ENCODE measurements around the gene ZNF862. TPM values are rescaled to one million over a fixed set of nuclear protein-coding genes. Genes with fewer than 3 reads are reported as not detected.

The ZNF862 gene
- total RNA-seq, 1 experiment from 2014 or later = 5.7 TPM

DNA sequence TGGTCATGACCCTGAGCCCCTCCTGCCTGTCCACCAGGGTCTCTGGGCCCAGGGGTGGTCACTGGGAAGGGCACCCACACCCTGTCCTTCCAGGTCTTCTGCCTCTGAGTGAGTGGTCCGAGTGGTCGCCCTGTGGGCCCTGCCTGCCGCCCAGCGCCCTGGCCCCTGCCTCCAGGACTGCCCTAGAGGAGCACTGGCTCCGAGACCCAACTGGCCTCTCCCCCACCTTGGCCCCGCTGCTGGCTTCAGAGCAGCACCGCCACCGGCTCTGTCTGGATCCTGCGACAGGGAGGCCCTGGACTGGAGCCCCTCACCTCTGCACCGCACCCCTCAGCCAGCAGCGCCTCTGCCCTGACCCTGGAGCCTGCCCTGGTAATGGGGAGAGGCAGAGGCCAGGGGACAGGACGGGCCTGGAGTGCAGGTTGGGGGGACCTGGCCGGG, 13.9 kb upstream of the ZNF862 start:
- H3K27ac ChIP-seq (ENCODE audit: low read depth, low read length, poor library complexity, severe bottlenecking) = no peak overlapping the region
- DNase-seq (ENCODE audit: low spot score) = no peak
- TF ChIP-seq, protein P1, sequence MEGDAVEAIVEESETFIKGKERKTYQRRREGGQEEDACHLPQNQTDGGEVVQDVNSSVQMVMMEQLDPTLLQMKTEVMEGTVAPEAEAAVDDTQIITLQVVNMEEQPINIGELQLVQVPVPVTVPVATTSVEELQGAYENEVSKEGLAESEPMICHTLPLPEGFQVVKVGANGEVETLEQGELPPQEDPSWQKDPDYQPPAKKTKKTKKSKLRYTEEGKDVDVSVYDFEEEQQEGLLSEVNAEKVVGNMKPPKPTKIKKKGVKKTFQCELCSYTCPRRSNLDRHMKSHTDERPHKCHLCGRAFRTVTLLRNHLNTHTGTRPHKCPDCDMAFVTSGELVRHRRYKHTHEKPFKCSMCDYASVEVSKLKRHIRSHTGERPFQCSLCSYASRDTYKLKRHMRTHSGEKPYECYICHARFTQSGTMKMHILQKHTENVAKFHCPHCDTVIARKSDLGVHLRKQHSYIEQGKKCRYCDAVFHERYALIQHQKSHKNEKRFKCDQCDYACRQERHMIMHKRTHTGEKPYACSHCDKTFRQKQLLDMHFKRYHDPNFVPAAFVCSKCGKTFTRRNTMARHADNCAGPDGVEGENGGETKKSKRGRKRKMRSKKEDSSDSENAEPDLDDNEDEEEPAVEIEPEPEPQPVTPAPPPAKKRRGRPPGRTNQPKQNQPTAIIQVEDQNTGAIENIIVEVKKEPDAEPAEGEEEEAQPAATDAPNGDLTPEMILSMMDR (conservative IDR thresholded peaks at IDR 0.05; ENCODE audit: low read depth, low read length) = no peak
- TF ChIP-seq EZH2 (IDR thresholded peaks at IDR 0.05; ENCODE audit: borderline replicate concordance, low read depth, low read length, poor library complexity, severe bottlenecking) = no peak
- BruUV-seq (replicated peaks) = no TSS peak
- H3K36me3 ChIP-seq (ENCODE audit: insufficient read depth, low read length, poor library complexity, severe bottlenecking) = no peaks in the 10 kb centered on the region
- no peaks in the 10 kb centered on the region for H3K27me3 ChIP-seq (replicated peaks; ENCODE audit: insufficient read depth, low read depth, low read length, poor library complexity)
- no peaks in the 10 kb centered on the region for H3K4me1 ChIP-seq (ENCODE audit: insufficient read depth, low read length, poor library complexity, severe bottlenecking)
- ChIA-PET CTCF (no interaction called here), POLR2A (ENCODE audit: low non-redundant PET) (no interaction called here)
- intact Hi-C loops (cut with micrococcal nuclease; ENCODE audit: unreplicated experiment) = no loop called here
- no peaks in the 10 kb centered on the region for H3K9me3 ChIP-seq (ENCODE audit: low read depth, low read length, poor library complexity, severe bottlenecking)
- no peak overlapping the region for H3K4me3 ChIP-seq (ENCODE audit: low read depth, low read length, poor library complexity, severe bottlenecking)

DNA sequence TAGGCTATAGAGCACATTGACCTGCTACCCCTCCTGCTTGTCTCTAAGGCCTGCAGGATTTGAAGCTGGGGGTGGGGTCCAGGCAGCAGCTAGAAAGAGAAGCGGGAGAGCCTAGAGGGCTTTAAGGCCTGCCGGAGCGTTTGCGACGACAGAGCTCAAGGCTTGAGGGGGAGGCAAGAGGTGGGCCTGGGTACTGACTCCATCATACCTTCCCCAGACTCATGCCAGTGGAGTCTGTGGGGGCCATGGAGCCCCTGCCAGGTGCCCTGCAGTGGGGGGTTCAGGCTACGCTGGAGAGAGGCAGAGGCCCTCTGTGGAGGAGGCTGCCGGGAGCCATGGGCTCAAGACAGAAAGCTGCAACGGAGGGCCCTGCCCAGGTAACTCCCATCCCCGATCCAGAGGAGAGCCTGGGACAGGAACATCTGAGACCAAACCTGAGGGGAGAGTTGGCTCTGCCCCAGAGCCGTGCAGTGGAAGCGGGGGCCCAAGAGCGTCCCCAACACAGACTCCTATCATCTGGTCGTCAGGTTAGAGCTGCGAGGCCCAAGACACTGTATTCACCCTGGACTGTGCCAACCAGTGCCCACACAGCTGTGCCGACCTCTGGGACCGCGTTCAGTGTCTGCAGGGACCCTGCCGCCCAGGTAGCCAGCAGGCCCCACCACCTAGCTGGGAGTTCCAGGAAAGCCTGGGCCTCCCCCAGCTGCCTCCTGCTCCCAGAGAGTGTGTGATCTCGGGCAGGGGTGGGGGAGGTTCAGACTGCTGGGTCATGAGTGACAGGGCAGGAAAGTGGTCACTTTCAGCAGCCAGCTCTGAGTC, 13.2 kb upstream of the ZNF862 start:
- H3K4me3 ChIP-seq (ENCODE audit: low read depth, low read length, poor library complexity, severe bottlenecking) = no peak overlapping the region
- H3K4me1 ChIP-seq (ENCODE audit: insufficient read depth, low read length, poor library complexity, severe bottlenecking) = no peaks in the 10 kb centered on the region
- H3K27ac ChIP-seq (ENCODE audit: low read depth, low read length, poor library complexity, severe bottlenecking) = no peak overlapping the region
- DNase-seq (ENCODE audit: low spot score) = no peak
- no peaks in the 10 kb centered on the region for H3K9me3 ChIP-seq (ENCODE audit: low read depth, low read length, poor library complexity, severe bottlenecking)
- no peaks in the 10 kb centered on the region for H3K36me3 ChIP-seq (ENCODE audit: insufficient read depth, low read length, poor library complexity, severe bottlenecking)
- intact Hi-C loops (cut with micrococcal nuclease; ENCODE audit: unreplicated experiment) = no loop called here
- ChIA-PET CTCF (no interaction called here), POLR2A (ENCODE audit: low non-redundant PET) (no interaction called here)
- TF ChIP-seq EZH2 (IDR thresholded peaks at IDR 0.05; ENCODE audit: borderline replicate concordance, low read depth, low read length, poor library complexity, severe bottlenecking) = no peak
- TF ChIP-seq, protein P1 (conservative IDR thresholded peaks at IDR 0.05; ENCODE audit: low read depth, low read length) = no peak
- no TSS peak for BruUV-seq (replicated peaks)
- no peaks in the 10 kb centered on the region for H3K27me3 ChIP-seq (replicated peaks; ENCODE audit: insufficient read depth, low read depth, low read length, poor library complexity)

DNA sequence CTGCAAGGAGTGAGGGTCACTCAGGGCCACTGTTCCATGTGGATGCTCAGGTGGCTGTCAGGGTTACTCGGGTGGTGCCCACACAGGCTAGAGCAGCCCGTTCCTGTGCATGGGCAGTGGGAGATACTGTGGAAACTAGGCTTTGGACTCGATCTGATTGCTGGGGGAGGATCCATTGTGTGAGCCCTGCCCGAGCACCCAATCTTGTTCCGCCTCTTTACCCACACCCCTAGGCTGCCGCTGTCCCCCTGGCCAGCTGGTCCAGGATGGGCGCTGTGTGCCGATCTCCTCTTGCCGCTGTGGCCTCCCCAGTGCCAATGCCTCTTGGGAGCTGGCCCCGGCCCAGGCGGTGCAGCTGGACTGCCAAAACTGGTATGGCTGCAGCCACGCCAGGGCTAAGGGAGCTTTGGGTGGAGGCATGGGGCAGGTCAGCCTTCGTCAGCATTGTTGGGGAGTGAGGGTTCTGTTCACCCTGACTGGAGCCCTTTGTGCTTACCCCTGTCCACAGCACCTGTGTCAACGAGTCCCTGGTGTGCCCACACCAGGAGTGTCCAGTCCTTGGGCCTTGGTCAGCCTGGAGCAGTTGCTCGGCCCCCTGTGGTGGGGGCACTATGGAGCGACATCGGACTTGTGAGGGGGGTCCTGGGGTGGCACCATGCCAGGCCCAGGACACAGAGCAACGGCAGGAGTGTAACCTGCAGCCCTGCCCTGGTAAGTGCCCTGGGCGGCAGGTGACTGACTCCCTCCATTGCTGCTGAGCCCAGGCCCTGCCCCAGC, 12.4 kb upstream of the ZNF862 start:
- no peak overlapping the region for H3K27ac ChIP-seq (ENCODE audit: low read depth, low read length, poor library complexity, severe bottlenecking)
- TF ChIP-seq EZH2 (IDR thresholded peaks at IDR 0.05; ENCODE audit: borderline replicate concordance, low read depth, low read length, poor library complexity, severe bottlenecking) = no peak
- TF ChIP-seq, protein P1 (conservative IDR thresholded peaks at IDR 0.05; ENCODE audit: low read depth, low read length) = no peak
- intact Hi-C loops (cut with micrococcal nuclease; ENCODE audit: unreplicated experiment) = no loop called here
- H3K36me3 ChIP-seq (ENCODE audit: insufficient read depth, low read length, poor library complexity, severe bottlenecking) = no peaks in the 10 kb centered on the region
- no peak overlapping the region for H3K4me3 ChIP-seq (ENCODE audit: low read depth, low read length, poor library complexity, severe bottlenecking)
- ChIA-PET POLR2A (ENCODE audit: low non-redundant PET) (no interaction called here), CTCF (no interaction called here)
- BruUV-seq (replicated peaks) = no TSS peak
- no peaks in the 10 kb centered on the region for H3K9me3 ChIP-seq (ENCODE audit: low read depth, low read length, poor library complexity, severe bottlenecking)
- no peak for DNase-seq (ENCODE audit: low spot score)
- no peaks in the 10 kb centered on the region for H3K27me3 ChIP-seq (replicated peaks; ENCODE audit: insufficient read depth, low read depth, low read length, poor library complexity)
- no peaks in the 10 kb centered on the region for H3K4me1 ChIP-seq (ENCODE audit: insufficient read depth, low read length, poor library complexity, severe bottlenecking)
